A549 treated with ZK216348 at 1 μM for 4 hours (cell line): Measurements from ENCODE around the gene SUPT20H. TPM values are rescaled to one million over a fixed set of nuclear protein-coding genes. Genes with fewer than 3 reads are reported as not detected.

Source experiments
- total RNA-seq: library from RNA; stranded (reverse); fragments of 200-300 nt; extraction: Qiagen RNA extraction; gene quantifications from 5 replicates; pipeline ENCODE4 v1.2.3, GENCODE V29; 2022; ENCODE audit warnings: low read depth

SUPT20H gene
- total RNA-seq: 22.1 to 27.9 TPM (median 23.5 TPM) in 5 replicates

GRCh38 chr13:37058910-37059847, at the start of gene SUPT20H:
TSS of gene SUPT20H (minus strand) at chr13:37059688. CDS start at chr13:37051490, 8,198 bp downstream.

GRCh38 chr13:37105251-37105714, 45.8 kb upstream of the SUPT20H start, which contains the start of gene CSNK1A1L:
TSS of gene CSNK1A1L (minus strand) at chr13:37105664. CDS start at chr13:37105256, 408 bp downstream.

GRCh38 chr13:36999054-36999714, 60.3 kb downstream of the SUPT20H start, which contains the start of gene ALG5:
TSS of gene ALG5 (minus strand) at chr13:36999340. CDS start at chr13:36999300, 40 bp downstream.

Other genes starting within 250 kb of the SUPT20H start
- gene RFXAP, start 240.5 kb downstream of the SUPT20H start, total RNA-seq: 0.47 to 1.4 TPM (median 0.79 TPM) in 5 replicates
- 0.06 to 0.19 TPM (median 0.12 TPM) in 4 of 5 replicates, not detected in the other for gene SMAD9, start 139.4 kb downstream of the SUPT20H start, total RNA-seq
- gene ALG5, start 60.3 kb downstream of the SUPT20H start, total RNA-seq: 32.4 to 41.7 TPM (median 35.9 TPM) in 5 replicates
- gene EXOSC8, start 58.9 kb downstream of the SUPT20H start, total RNA-seq: 26.5 to 100 TPM (median 29.4 TPM) in 5 replicates
- gene CSNK1A1L, start 46.0 kb upstream of the SUPT20H start, total RNA-seq: not detected in 5 replicates